SK-N-MC (cell line): ENCODE data around the gene ITPR3.

Experiments used
- EZH2 ChIP-seq: fragments of 200-600 bp; sonication (generic); IDR thresholded peaks from one replicate; pipeline ENCODE4 v1.6.1; 2017; ENCODE audit warnings: antibody characterized with exemption
- FOXP2 ChIP-seq: optimal IDR thresholded peaks from 2 replicates; pipeline ENCODE3; 2011; ENCODE audit warnings: mild to moderate bottlenecking, moderate library complexity; ENCODE audit not compliant: insufficient read depth; ENCODE audit errors: extremely low read length, control extremely low read depth
- POLR2AphosphoS5 ChIP-seq: IDR thresholded peaks from 2 replicates; pipeline ENCODE4 v1.6.1; 2012; ENCODE audit warnings: mild to moderate bottlenecking, low read depth, low read length, borderline replicate concordance

GRCh38 chr6:33576668-33577067, 44.5 kb upstream of the ITPR3 start:
- TF ChIP-seq POLR2AphosphoS5 (no peak), EZH2 (no peak), FOXP2 (no peak)
